GM23338 (cell line): Measurements from ENCODE around the gene AATF. TPM values are rescaled to one million over a fixed set of nuclear protein-coding genes. Genes with fewer than 3 reads are reported as not detected.

Experiments
- ATAC-seq: fragments of 200-7000 bp; cut with Tn5 transposase; 3 replicates; pipeline ENCODE4 v1.9.1; 2020
- DNase-seq: peaks from one replicate; pipeline ENCODE4 v3.0.0-alpha.2; 2015; ENCODE audit warnings: low spot score
- H2AFZ ChIP-seq: fragments of 200-600 bp; sonication (generic); 2 replicates; pipeline ENCODE4 v1.8.0; 2016; ENCODE audit warnings: antibody characterized with exemption, mild to moderate bottlenecking, moderate library complexity
- H3F3A ChIP-seq: fragments of 200-600 bp; sonication (generic); replicated peaks from 2 replicates; pipeline ENCODE4 v1.8.0; 2017; ENCODE audit warnings: antibody characterized with exemption, mixed run types, low read depth
- H3K27ac ChIP-seq: fragments of 200-600 bp; sonication (generic); 2 replicates; pipeline ENCODE4 v1.6.1; 2016; ENCODE audit warnings: low read depth
- H3K27me3 ChIP-seq: fragments of 200-600 bp; sonication (generic); 2 replicates; pipeline ENCODE4 v1.8.0; 2016; ENCODE audit warnings: mild to moderate bottlenecking, mixed run types, moderate library complexity; ENCODE audit not compliant: insufficient read depth
- H3K36me3 ChIP-seq: fragments of 200-600 bp; sonication (generic); 2 replicates; pipeline ENCODE4 v1.8.0; 2016; ENCODE audit warnings: mild to moderate bottlenecking; ENCODE audit not compliant: insufficient read depth
- H3K4me1 ChIP-seq: fragments of 200-600 bp; sonication (generic); 2 replicates; pipeline ENCODE4 v1.8.0; 2016; ENCODE audit warnings: mild to moderate bottlenecking, moderate library complexity; ENCODE audit not compliant: insufficient read depth
- H3K4me2 ChIP-seq: fragments of 200-600 bp; sonication (generic); 2 replicates; pipeline ENCODE4 v1.7.1; 2017; ENCODE audit warnings: mixed run types
- H3K4me3 ChIP-seq: fragments of 200-600 bp; sonication (generic); 2 replicates; pipeline ENCODE4 v1.6.1; 2016; ENCODE audit warnings: mixed run types
- H3K79me2 ChIP-seq: fragments of 200-600 bp; sonication (generic); replicated peaks from 2 replicates; pipeline ENCODE4 v1.8.0; 2017; ENCODE audit warnings: mild to moderate bottlenecking; ENCODE audit not compliant: insufficient read depth
- H3K9me2 ChIP-seq: fragments of 200-600 bp; sonication (generic); 2 replicates; pipeline ENCODE4 v1.8.0; 2017; ENCODE audit not compliant: insufficient read depth
- H4K20me1 ChIP-seq: fragments of 200-600 bp; sonication (generic); replicated peaks from 2 replicates; pipeline ENCODE4 v1.8.0; 2017; ENCODE audit warnings: mild to moderate bottlenecking; ENCODE audit not compliant: insufficient read depth
- H3K27ac Mint-ChIP-seq: 2 replicates; pipeline ENCODE4 v1.8.0; 2020; ENCODE audit warnings: inconsistent platforms, mild to moderate bottlenecking, moderate library complexity, mixed read lengths
- H3K27me3 Mint-ChIP-seq: 3 replicates; pipeline ENCODE4 v1.8.0; 2022; ENCODE audit warnings: low read depth, mild to moderate bottlenecking, moderate library complexity, mixed read lengths, inconsistent platforms; ENCODE audit not compliant: insufficient read depth, poor library complexity
- H3K36me3 Mint-ChIP-seq: 3 replicates; pipeline ENCODE4 v1.8.0; 2021; ENCODE audit warnings: low read depth, mild to moderate bottlenecking, inconsistent platforms, moderate library complexity, mixed read lengths
- H3K4me1 Mint-ChIP-seq: 3 replicates; pipeline ENCODE4 v1.8.0; 2020; ENCODE audit warnings: mild to moderate bottlenecking, inconsistent platforms, mixed read lengths
- H3K4me3 Mint-ChIP-seq: 3 replicates; pipeline ENCODE4 v1.8.0; 2021; ENCODE audit warnings: moderate library complexity, mild to moderate bottlenecking, inconsistent platforms, mixed read lengths
- H3K9me3 Mint-ChIP-seq: 3 replicates; pipeline ENCODE4 v1.8.0; 2020; ENCODE audit warnings: moderate library complexity, mild to moderate bottlenecking, inconsistent platforms, mixed read lengths
- CREB1 ChIP-seq: fragments of 250-450 bp; sonication (Bioruptor Pico); IDR thresholded peaks from 2 replicates; pipeline ENCODE4 v1.5.0; 2020; ENCODE audit warnings: low read depth, mild to moderate bottlenecking, moderate library complexity
- CTCF ChIP-seq, 2 experiments: fragments of 200-600 bp in 1 of 2; sonication (generic) in 1 of 2; conservative IDR thresholded peaks; 2 replicates each; pipeline versions ENCODE4 v1.5.1 to v1.6.1; 2016 to 2017; ENCODE audit warnings: antibody characterized with exemption in 2 of 2, low read depth in 2 of 2, mild to moderate bottlenecking in 2 of 2, moderate library complexity in 1 of 2
- ETS1 ChIP-seq: IDR thresholded peaks from 2 replicates; pipeline ENCODE4 v1.6.1; 2016; ENCODE audit warnings: antibody characterized with exemption
- EZH2 ChIP-seq: fragments of 200-600 bp; sonication (generic); IDR thresholded peaks from one replicate; pipeline ENCODE4 v1.8.0; 2017; ENCODE audit warnings: antibody characterized with exemption, mild to moderate bottlenecking, low read depth; ENCODE audit not compliant: unreplicated experiment
- EZH2phosphoT487 ChIP-seq: fragments of 200-600 bp; sonication (generic); IDR thresholded peaks from one replicate; pipeline ENCODE4 v1.8.1; 2018; ENCODE audit warnings: antibody characterized with exemption; ENCODE audit not compliant: unreplicated experiment
- JUNB ChIP-seq: IDR thresholded peaks from one replicate; pipeline ENCODE4 v1.6.1; 2016; ENCODE audit warnings: antibody characterized with exemption; ENCODE audit not compliant: unreplicated experiment
- NANOG ChIP-seq: IDR thresholded peaks from 2 replicates; pipeline ENCODE4 v1.6.1; 2016; ENCODE audit warnings: antibody characterized with exemption, borderline replicate concordance
- POLR2AphosphoS5 ChIP-seq: IDR thresholded peaks from 2 replicates; pipeline ENCODE4 v1.6.1; 2016; ENCODE audit warnings: antibody characterized with exemption, low read depth
- REST ChIP-seq: IDR thresholded peaks from one replicate; pipeline ENCODE4 v1.6.1; 2018; ENCODE audit warnings: antibody characterized with exemption; ENCODE audit not compliant: unreplicated experiment
- STAT1 ChIP-seq: IDR thresholded peaks from one replicate; pipeline ENCODE4 v1.6.1; 2016; ENCODE audit warnings: antibody characterized with exemption; ENCODE audit not compliant: unreplicated experiment
- ZNF114 ChIP-seq: fragments of 250-450 bp; sonication (Bioruptor Pico); IDR thresholded peaks from 2 replicates; pipeline ENCODE4 v1.5.0; 2020; ENCODE audit warnings: mild to moderate bottlenecking, moderate library complexity
- ZNF331 ChIP-seq: fragments of 250-450 bp; sonication (Bioruptor Pico); IDR thresholded peaks from 2 replicates; pipeline ENCODE4 v1.5.0; 2020; ENCODE audit warnings: low read depth, mild to moderate bottlenecking, moderate library complexity
- polyA plus RNA-seq: library from polyadenylated mRNA; unstranded; fragments of >200 nt; fragmentation: Nextera tagmentation; extraction: Ambion mirVana; gene quantifications from 2 replicates; pipeline ENCODE4 v1.2.1, GENCODE V29; 2016
- total RNA-seq: library from RNA; depleted of rRNA; stranded (reverse); fragments of >200 nt; shearing (Covaris generic); gene quantifications from 2 replicates; pipeline ENCODE4 v1.2.3, GENCODE V29; 2014

AATF gene
- total and polyA plus RNA-seq, 2 experiments from 2014 or later: 40.2 to 71.2 TPM

DNA sequence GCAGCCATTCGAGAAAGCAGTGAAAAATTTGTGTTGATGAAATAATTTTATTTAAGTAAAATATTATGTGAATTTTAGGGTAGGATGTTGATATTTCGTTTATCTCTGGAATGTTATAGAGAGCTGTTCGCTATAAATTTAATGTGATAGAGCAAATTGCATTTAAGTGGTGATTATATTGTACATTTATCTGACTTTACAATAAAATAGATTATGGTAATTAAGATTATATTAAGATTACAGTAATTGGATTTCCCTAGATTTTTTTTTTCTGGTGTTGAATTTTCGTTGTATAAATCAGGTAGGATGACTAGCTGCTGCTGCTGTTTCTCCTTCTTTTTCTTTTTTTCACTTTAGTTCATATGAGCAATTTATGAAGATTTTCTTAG is 71.0 kb downstream of the AATF start (continued):
- TF ChIP-seq POLR2AphosphoS5: no peak
- TF ChIP-seq JUNB: no peak
- no peak for TF ChIP-seq ETS1
- no peak for TF ChIP-seq ZNF114 (CRISPR knock-in tag)
- TF ChIP-seq CREB1 (CRISPR knock-in tag): no peak

DNA sequence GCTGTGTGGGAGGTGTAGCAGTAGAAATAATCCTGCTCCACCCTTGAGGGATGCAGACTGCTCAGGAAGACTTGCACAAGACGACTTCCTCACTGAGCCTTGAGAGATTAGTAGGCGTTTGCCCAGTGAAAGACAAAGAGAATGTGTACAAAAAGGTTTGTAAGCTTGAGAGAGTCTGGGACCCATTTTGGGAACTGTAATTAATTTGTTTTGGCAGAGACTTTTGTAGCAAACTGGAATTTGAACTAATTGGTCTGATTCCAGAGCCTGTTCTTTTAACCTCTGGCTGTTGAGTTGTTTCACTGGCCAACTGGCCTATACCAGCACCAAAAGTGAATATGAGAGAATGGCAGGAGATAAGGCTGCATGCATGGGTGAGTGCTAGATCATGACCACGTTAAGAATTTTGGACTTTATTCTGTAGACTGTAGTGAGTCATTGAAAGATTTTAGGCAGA is 75.5 kb downstream of the AATF start:
- Histone ChIP-seq H3K27ac (peak overlapping the region; percentile 40; the same call in 1 of the 2 replicates), H3K4me3 (no peak overlapping the region), H3K27me3 (no peaks in the 10 kb centered on the region), H3K36me3 (no peaks in the 10 kb centered on the region), H3K4me2 (no peak overlapping the region), H2AFZ (no peak overlapping the region), H4K20me1 (no peaks in the 10 kb centered on the region), H3K79me2 (no peaks in the 10 kb centered on the region), H3F3A (no peaks in the 10 kb centered on the region), H3K9me2 (no peaks in the 10 kb centered on the region), H3K4me1 (peaks cover 7% of the 10 kb centered on the region; the same call in 1 of the 2 replicates)
- H3K9me3 Mint-ChIP-seq: no peaks in the 10 kb centered on the region
- no peak overlapping the region for H3K4me3 Mint-ChIP-seq
- no peak for ATAC-seq
- H3K27me3 Mint-ChIP-seq: no peaks in the 10 kb centered on the region
- H3K36me3 Mint-ChIP-seq: 0 out of 3 replicates have a peak, but pooled peaks cover 2% of the 10 kb centered on the region
- no peak overlapping the region for H3K27ac Mint-ChIP-seq
- peaks cover 12% of the 10 kb centered on the region for H3K4me1 Mint-ChIP-seq
- no peak for DNase-seq
- TF ChIP-seq REST (no peak), ZNF331 (CRISPR knock-in tag) (no peak), ETS1 (no peak), EZH2phosphoT487 (no peak), CREB1 (CRISPR knock-in tag) (no peak), POLR2AphosphoS5 (no peak), STAT1 (no peak), NANOG (no peak), ZNF114 (CRISPR knock-in tag) (no peak), EZH2 (no peak), JUNB (no peak), CTCF (conservative IDR thresholded peaks at IDR 0.05; ENCODE audit: low read depth in 2 of 2) (no peak)
